Measurements from ENCODE around the gene CEP162. TPM values are rescaled to one million over a fixed set of nuclear protein-coding genes. Genes with fewer than 3 reads are reported as not detected.
"Not testable (repeated sequence)": the region's sequence is repeated elsewhere in the genome, so short reads cannot be mapped to it uniquely, and the experiment has no call there.

The CEP162 gene
- total RNA-seq, 2 donors from 2014 or later, result 6.8 to 7.1 TPM

DNA sequence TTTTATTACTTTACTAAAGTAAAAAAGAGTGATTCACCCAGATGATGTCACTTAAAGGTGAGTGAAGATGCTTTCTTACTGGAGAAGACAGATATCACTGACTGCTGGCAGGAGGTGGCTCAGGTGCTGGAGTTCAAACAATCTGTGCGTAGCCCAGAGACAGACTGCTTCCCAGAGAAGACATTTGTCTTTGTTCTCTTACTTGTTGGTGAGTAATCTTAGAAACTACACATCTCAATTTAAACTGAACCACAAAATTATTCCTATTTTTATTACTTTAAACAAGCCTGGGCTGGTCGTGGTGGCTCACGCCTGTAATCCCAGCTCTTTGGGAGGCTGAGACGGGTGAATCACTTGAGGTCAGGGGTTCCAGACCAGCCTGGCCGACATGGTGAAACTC is 92.2 kb downstream of the CEP162 start:
- H3K36me3 ChIP-seq, result no peaks in the 10 kb centered on the region
- H3K27ac ChIP-seq, result no peak overlapping the region
- H3K9ac ChIP-seq (ENCODE audit: low read depth in 2 of 2, low read length in 2 of 2), result no peak overlapping the region
- intact Hi-C loops (cut with DNase I), result no loop called here
- H3K4me1 ChIP-seq, result no peaks in the 10 kb centered on the region
- no peak for DNase-seq
- no peaks in the 10 kb centered on the region for H3K27me3 ChIP-seq
- H3K9me3 ChIP-seq, result no peaks in the 10 kb centered on the region
- TF ChIP-seq, protein P1, sequence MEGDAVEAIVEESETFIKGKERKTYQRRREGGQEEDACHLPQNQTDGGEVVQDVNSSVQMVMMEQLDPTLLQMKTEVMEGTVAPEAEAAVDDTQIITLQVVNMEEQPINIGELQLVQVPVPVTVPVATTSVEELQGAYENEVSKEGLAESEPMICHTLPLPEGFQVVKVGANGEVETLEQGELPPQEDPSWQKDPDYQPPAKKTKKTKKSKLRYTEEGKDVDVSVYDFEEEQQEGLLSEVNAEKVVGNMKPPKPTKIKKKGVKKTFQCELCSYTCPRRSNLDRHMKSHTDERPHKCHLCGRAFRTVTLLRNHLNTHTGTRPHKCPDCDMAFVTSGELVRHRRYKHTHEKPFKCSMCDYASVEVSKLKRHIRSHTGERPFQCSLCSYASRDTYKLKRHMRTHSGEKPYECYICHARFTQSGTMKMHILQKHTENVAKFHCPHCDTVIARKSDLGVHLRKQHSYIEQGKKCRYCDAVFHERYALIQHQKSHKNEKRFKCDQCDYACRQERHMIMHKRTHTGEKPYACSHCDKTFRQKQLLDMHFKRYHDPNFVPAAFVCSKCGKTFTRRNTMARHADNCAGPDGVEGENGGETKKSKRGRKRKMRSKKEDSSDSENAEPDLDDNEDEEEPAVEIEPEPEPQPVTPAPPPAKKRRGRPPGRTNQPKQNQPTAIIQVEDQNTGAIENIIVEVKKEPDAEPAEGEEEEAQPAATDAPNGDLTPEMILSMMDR (IDR thresholded peaks at IDR 0.05), result no peak
- no peak overlapping the region for H3K4me3 ChIP-seq

DNA sequence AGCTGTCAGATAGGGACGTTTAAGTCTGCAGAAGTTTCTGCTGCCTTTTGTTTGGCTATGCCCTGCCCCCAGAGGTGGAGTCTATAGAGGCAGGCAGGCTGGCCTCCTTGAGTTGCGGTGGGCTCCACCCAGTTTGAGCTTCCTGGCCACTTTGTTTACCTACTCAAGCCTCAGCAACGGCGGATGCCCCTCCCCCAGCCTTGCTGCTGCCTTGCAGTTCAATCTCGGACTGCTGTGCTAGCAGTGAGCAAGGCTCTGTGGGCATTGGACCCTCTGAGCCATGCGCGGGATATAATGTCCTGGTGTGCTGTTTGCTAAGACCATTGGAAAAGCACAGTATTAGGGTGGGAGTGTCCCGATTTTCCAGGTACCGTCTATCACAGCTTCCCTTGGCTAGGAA is 94.1 kb downstream of the CEP162 start:
- H3K4me1 ChIP-seq; intact Hi-C loops (cut with DNase I); H3K27ac ChIP-seq; H3K9ac ChIP-seq (ENCODE audit: low read depth in 2 of 2, low read length in 2 of 2); H3K9me3 ChIP-seq; H3K4me3 ChIP-seq; DNase-seq; H3K27me3 ChIP-seq; H3K36me3 ChIP-seq: not testable (repeated sequence)

DNA sequence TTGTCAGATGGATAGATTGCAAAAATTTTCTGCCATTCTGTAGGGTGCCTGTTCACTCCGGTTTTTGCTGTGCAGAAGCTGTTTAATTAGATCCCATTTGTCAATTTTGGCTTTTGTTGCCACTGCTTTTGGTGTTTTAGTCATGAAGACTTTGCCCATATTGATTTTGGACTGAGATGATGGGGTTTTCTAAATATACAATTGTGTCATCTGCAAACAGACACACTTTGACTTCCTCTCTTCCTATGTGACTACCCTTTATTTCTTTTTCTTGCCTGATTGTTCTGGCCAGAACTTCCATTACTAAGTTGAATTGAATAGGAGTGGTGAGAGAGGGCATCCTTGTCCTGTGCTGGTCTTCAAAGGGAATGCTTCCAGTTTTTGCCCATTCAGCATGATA is 97.9 kb downstream of the CEP162 start:
- intact Hi-C loops (cut with DNase I); H3K9me3 ChIP-seq; H3K9ac ChIP-seq (ENCODE audit: low read depth in 2 of 2, low read length in 2 of 2); H3K27ac ChIP-seq; H3K36me3 ChIP-seq; H3K4me3 ChIP-seq; H3K27me3 ChIP-seq; H3K4me1 ChIP-seq; DNase-seq: not testable (repeated sequence)

DNA sequence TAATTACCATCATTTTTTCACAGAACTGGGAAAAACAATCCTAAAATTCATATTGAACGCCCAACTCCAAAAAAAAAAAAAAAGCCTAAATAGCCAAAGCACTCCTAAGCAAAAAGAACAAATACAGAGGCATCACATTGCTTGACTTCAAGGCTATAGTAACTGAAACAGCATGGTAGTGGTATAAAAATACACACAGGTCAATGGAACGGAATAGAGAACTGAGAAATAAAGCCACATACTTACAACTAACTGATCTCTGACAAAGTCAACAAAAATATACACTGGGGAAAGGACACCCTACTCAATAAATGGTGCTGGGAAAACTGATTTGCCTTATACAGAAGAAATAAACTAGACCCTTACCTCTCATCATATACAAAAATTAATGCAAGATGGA is 104.3 kb downstream of the CEP162 start:
- Histone ChIP-seq H3K36me3 (no peaks in the 10 kb centered on the region), H3K9me3 (no peaks in the 10 kb centered on the region), H3K4me1 (no peaks in the 10 kb centered on the region), H3K9ac (ENCODE audit: low read depth in 2 of 2, low read length in 2 of 2) (no peak overlapping the region), H3K27ac (no peak overlapping the region), H3K27me3 (no peaks in the 10 kb centered on the region), H3K4me3 (no peak overlapping the region)
- intact Hi-C loops (cut with DNase I), result no loop called here
- TF ChIP-seq, protein P1 (IDR thresholded peaks at IDR 0.05), result no peak
- no peak for DNase-seq

DNA sequence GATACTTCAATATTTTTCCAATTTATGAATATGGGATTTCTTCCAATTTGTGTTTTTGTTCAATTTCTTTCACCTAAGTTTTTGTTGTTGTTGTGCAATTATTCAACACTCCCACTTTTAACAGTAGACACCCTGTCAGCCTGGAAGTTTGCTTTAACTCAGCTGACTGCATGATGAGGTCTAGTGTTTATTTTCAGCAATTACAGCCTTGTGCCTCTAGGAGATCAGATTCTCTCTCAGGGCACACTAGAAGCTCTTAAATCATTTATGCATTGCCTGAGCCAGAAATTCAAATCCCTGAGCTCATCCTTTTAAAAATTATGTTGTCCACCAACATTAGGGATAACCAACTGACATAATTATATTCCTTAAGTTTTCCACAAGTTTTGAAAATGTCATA is 108.2 kb downstream of the CEP162 start:
- Histone ChIP-seq H3K4me3 (no peak overlapping the region), H3K27me3 (no peaks in the 10 kb centered on the region), H3K36me3 (no peaks in the 10 kb centered on the region), H3K4me1 (no peaks in the 10 kb centered on the region), H3K9ac (ENCODE audit: low read depth in 2 of 2, low read length in 2 of 2) (no peak overlapping the region), H3K27ac (no peak overlapping the region), H3K9me3 (no peaks in the 10 kb centered on the region)
- intact Hi-C loops (cut with DNase I), result no loop called here
- no peak for DNase-seq
- TF ChIP-seq, protein P1 (IDR thresholded peaks at IDR 0.05), result no peak

DNA sequence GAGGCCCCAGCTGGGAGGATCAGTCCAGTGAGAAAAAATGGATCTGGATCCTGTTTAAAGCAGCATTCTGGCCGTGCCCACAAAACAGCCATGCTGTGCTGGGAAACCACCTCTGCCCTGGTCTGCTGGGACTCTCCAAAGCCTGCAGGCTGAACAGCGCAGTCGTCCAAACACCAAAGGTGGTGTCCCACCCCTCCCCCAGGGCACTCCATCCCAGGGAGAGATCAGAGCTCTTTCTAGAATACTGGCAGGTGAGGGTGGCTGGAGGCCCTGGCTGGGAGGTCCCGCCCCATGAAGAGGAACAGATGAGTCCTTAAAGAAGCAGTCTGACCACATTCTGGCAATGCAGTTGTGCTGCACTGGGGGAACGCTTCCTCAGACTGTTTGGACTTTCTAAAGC is 109.3 kb downstream of the CEP162 start:
- Histone ChIP-seq H3K9ac (ENCODE audit: low read depth in 2 of 2, low read length in 2 of 2) (no peak overlapping the region), H3K4me1 (no peaks in the 10 kb centered on the region), H3K27ac (no peak overlapping the region), H3K27me3 (no peaks in the 10 kb centered on the region), H3K9me3 (no peaks in the 10 kb centered on the region), H3K36me3 (no peaks in the 10 kb centered on the region), H3K4me3 (no peak overlapping the region)
- DNase-seq, result no peak
- intact Hi-C loops (cut with DNase I), result no loop called here
- TF ChIP-seq, protein P1 (IDR thresholded peaks at IDR 0.05), result no peak

DNA sequence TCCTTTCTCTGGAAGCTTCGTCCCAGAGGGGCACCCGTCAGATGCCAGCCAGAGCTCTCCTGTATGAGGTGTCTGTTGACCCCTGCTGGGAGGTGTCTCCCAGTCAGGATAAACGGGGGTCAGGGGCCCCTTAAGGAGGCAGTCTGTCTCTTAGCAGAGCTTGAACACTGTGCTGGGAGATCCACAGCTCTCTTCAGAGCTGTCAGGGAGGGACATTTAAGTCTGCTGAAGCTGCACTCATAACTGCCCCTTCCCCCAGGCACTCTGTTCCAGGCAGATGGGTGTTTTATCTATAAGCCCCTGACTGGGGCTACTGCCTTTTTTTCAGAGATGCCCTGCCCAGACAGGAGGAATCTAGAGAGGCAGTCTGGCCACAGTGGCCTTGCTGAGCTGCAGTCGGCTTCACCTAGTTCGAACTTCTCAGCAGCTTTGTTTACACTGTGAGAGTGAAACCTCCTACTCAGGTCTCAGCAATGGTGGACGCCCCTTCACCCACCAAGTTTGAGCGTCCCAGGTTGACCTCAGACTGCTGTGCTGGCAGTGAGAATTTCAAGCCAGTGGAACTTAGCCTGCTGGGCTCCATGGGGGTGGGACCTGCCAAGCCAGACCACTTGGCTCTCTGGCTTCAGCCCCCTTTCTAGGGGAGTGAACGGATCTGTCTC is 112.4 kb downstream of the CEP162 start:
- H3K4me3 ChIP-seq; H3K9me3 ChIP-seq; H3K4me1 ChIP-seq; DNase-seq; H3K36me3 ChIP-seq; intact Hi-C loops (cut with DNase I); H3K9ac ChIP-seq (ENCODE audit: low read depth in 2 of 2, low read length in 2 of 2); H3K27me3 ChIP-seq; H3K27ac ChIP-seq: not testable (repeated sequence)

DNA sequence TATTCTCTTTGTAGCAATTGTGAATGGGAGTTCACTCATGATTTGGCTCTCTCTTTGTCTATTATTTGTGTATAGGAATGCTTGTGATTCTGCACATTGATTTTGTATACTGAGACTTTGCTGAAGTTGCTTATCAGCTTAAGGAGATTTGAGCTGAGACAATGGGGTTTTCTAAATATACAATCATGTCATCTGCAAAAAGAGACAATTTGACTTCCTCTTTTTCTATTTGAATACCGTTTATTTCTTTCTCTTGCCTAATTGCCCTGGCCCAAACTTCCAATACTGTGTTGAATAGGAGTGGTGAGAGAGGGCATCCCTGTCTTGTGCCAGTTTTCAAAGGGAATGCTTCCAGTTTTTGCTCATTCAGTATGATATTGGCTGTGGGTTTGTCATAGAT is 116.1 kb downstream of the CEP162 start:
- DNase-seq; H3K9ac ChIP-seq (ENCODE audit: low read depth in 2 of 2, low read length in 2 of 2); H3K27me3 ChIP-seq; H3K27ac ChIP-seq; H3K4me3 ChIP-seq; H3K9me3 ChIP-seq; H3K4me1 ChIP-seq; intact Hi-C loops (cut with DNase I); H3K36me3 ChIP-seq: not testable (repeated sequence)
